Medulla oblongata (tissue), 1 donor: ENCODE results near the gene ADNP.

Experiments used
- DNase-seq: peaks from one replicate; pipeline ENCODE4 v3.0.0-alpha.2; 2015; ENCODE audit errors: extremely low spot score

Gene ADNP

GRCh38 chr20:50932691-50933280 is 1.5 kb upstream of the ADNP start:
- no peak for DNase-seq

DNA sequence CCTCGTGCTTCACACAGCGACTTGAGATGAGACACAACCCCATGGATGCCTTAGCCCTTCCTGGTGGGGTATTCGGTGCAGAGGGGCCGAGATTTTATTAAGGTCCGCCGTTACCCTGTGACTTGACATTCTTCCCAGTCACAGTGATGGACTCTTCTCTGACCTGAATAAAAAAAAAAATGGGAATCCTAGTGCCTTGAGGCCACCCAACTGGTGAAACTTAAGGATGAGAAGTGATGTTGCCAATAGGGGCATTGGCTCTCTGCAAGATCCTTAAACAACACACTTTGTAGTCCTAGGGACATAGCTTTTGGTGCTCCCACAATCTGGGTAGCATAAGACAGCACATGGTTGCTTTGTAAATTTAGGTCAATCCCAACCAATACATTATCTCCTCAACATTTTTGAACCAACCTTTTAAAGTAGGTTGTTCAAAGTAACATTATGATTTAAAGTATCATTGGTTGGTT is 814 bp upstream of the ADNP start:
- no peak for DNase-seq

- no peak for DNase-seq
These were observed 296 bp downstream of the ADNP start for GRCh38 chr20:50930976-50931305.

- no peak for DNase-seq
These were observed 880 bp downstream of the ADNP start for GRCh38 chr20:50930139-50930975.

DNA sequence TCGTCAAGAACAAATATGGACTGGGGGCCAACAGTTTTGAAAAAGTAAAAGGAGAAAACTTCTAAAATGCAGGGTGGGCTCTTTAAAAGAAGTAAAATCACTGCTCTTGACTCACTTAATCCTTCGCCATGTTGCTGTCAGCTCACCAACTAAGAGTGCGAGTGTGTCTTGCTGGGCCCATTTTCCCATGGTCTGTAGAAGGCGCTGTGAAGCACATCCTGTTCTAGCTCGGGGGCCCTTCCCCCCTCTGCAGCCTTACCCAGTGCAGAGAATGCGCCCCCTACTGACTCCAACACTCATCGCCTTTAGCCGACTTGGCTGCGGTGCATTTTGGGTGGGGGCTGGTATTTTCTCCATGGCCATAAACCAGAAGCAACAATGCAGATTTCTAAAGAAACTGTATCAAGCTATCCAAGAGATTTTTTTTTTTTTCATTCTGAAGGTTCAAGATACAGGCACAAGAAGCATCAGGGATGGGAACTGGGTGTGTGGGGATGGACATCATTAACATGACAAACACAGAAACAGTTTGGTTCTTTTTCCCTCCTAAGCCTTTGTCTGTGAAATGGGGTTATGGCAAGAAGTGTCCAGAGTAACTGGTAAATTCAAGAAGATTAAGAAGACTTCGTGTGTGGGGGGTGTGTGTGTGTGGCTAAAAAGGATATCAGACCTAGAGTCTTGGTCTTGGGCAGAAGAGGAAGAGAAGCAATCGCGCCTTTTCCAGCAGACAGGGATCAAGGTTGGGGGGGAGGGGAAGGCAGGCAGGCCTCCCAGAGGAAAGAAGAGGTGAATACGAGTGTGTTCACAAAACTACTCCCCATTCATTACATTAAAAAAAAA is 1.7 kb downstream of the ADNP start:
- DNase-seq: peak; percentile 96

- DNase-seq: no peak
These were observed 2.8 kb downstream of the ADNP start for GRCh38 chr20:50928469-50928868.

DNA sequence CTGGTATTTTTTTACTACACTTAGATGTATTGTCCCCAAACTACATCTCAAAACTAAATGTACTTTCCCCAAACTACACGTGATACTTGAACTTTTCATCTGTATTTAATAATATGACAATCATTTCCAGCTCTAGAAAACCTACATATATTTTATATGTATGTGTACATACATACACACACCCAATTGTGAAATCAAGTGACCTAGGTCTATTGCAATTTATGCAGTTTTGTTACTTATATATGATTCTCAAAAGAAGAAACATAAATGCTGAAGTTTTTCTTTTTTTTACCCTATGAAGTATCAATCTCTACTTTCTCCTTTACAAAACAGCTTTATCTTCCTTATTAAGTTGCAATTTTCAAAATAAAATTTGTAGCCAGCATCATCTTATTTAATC is 4.7 kb downstream of the ADNP start:
- DNase-seq: no peak

- DNase-seq: no peak
These were observed 6.8 kb downstream of the ADNP start for GRCh38 chr20:50924261-50924920.

DNA sequence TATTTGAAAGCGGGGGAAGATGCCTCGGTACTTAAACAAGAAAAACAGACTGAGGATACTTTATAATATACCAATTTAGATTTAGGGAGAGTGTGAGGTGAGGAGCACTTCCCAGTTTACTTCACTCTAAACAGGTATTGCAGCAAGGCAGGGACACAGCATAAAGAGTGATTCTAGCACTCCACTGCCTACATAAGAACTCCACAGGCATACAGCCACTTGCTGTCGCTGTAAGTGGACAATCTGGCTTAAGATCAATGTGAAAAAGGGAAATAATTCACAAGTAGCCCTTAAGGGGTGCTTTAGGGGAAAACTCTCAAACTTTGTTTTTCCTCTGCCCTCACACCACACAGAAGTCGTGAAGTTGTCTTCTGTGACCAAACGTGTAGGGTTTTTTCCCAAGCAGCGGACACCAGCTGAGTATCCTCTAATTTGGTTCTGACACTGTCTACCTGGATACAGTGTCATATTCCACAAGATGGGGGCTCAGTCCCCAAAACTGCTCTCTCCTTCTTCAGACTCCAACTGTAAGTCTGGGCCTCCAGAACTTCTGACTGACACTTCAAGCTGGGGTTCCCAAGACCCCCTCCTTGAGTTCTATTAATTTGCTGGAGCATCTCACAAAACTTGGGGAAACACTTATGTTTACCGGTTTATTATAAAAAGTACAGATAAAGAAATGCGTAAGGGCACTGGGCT is 9.3 kb downstream of the ADNP start:
- no peak for DNase-seq

DNA sequence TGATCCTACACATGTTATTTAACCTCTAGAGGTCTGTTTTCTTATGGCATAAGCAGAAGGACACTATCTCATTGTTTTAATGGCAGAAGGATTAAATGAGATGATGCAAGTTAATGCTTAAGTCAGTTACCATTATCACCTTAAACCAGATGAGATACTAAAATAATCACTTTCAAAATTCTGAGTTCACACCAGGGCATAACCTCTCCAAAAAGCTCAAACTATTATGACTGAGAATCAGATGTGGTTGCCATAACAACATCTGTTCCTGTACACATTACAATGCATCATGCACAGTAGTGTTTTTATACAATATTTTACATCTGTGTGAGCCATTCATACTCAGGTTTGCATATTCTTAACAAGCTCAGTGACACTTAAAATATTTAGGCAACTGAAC is 10.2 kb downstream of the ADNP start:
- no peak for DNase-seq

GRCh38 chr20:50919567-50919966 is 11.7 kb downstream of the ADNP start:
- DNase-seq: no peak

DNA sequence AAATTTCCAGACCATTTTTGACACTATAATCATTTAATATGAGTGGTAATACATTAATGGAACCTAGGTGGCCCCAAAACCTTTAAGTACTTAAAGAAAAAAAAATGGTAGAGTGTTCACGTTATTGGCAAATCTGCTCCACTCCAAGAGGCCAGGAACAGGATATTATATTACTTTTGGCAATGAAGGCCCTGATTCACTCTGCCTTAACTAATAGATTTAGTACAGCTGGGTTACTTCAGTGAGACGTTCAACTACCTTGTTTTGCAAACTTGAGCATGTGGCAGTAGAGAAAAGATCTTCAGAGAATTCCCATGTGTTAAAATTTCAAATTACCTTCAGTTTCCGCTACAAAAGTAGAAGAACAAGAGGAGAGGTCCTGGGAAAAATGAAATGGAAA is 12.8 kb downstream of the ADNP start:
- DNase-seq: no peak

DNA sequence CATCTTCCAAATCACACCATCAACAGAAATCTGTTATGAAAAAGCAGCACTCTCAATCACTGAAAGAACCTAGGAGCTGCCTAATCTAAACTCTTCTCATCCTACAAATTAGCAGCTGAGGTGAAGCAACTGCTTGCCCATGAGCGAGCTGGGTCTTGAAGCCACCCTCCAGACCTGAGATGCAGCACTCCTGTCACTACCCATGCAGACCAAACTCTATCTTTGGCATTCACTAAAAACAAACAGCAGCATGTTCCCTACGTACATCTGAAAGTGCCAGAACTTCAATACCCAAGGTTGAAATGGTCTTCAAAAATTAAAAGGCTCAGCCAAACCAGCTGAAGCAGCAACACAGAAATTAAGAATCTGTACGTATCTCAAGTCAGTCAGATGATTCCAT is 14.3 kb downstream of the ADNP start:
- no peak for DNase-seq

GRCh38 chr20:50916257-50916656 is 15.0 kb downstream of the ADNP start:
- no peak for DNase-seq

DNA sequence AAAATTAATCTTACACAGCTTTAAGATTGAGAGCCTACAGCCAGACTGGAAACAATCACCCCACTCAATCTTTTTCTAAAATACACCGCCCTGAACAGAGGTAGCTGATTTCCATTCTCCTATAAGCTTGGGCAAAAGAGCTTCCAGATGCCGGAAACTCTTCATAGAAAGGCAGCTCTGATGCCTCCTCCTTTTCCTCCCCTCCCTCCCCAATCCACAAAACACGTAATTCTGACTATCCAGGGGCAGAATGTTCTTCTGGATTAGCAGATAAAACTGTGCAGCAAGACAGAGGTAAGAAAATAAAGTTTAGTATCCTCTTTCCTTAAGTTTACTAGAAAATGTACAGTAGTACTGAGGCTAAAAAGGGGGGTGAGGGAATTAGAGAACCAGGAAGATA is 15.8 kb downstream of the ADNP start:
- no peak for DNase-seq

DNA sequence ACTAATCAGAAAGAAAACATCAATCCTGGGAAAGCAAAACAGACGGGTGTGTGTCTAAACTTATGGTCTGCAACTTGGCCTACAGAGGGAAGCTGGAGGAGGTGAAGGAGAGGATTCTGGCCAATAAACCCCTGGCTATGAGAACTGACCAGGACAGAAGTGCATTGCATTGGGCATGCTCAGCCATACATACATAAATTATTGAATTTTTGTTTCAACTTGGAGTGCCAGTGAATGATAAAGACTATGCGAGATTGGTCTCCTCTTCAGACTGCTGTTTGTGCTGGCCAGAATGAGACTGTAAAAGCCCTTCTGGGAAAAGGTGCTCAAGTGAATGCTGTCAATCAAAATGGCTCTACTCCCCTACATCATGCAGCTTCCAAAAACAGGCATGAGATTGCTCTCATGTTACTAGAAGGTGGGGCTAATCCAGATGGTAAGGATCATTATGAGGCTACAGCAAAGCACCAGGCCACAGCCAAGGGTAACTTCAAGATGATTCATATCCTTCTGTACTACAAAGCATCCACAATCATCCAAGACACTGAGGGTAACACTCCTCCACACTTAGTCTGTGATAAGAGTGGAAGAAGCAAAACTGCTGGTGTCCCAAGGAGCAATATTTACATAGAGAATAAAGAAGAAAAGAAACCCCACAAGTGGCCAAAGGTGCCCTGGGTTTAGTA is 17.4 kb downstream of the ADNP start:
- DNase-seq: no peak

DNA sequence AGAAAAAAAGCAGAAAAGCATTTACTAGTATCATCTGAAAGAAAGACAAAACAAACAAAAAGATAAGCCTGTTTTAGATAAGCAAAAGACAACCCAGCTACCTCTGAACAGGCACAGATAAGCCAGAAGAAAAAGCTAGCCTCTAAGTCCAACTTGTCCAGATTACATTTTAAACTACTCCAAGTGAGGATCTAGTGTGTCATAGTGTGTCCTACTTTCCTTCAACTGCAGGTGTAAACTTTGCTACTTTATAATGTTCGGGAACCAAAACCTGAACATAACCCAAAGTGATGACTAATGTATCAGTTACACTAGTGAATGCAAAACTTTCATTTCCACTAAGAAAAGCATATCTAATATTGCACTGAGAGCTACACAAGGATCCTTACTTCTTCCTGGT is 19.5 kb downstream of the ADNP start:
- no peak for DNase-seq

GRCh38 chr20:50911030-50911429 is 20.2 kb downstream of the ADNP start:
- no peak for DNase-seq

DNA sequence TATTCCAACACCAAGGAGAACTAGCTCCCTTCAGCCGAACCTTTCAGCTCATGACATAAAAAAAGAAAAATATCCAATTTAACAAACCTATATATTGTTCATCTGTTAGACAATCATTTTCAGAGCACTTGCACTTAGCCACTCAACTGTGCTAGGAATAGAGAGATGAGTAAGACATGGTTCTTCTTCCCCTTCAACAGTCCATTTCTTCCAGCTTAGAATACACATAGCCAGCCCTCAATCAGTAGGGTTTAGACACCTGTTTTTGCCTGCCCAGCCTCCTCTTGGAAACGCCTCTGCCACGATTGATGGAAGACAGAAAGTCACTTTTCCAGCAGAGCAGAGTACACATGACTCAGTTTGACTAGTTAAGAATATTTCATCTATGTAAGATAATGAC is 21.8 kb downstream of the ADNP start:
- DNase-seq: no peak

DNA sequence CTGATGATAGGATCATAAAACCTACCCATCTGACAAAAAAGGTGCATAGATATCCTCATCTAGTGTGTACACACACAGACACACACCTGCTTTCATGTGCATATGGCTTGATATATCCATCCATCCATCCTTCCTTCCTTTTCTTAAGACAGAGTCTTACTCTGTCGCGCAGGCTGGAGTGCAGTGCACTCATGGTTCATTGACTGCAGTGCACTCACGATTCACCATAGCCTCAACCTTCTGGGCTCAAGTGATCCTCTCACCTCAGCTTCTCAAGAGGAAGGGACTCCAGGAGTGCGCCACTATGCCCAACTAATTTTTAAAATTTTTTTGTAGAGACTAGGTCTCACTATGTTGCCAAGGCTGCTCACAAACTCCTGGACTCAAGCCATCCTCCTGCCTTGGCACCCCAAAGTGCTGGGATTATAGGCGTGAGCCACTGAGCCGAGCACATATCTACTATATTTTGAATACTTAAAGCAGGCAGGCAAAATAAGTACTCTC is 27.1 kb downstream of the ADNP start:
- no peak for DNase-seq
